Measurements from ENCODE around the gene IAH1. TPM values are rescaled to one million over a fixed set of nuclear protein-coding genes. Genes with fewer than 3 reads are reported as not detected.

IAH1 gene
- total and polyA plus RNA-seq, 10 of the 15 experiments (the other 5 are each of a cell fraction or from before 2014, with no cell fraction given): 57.4 to 125 (median 75.8) TPM

DNA sequence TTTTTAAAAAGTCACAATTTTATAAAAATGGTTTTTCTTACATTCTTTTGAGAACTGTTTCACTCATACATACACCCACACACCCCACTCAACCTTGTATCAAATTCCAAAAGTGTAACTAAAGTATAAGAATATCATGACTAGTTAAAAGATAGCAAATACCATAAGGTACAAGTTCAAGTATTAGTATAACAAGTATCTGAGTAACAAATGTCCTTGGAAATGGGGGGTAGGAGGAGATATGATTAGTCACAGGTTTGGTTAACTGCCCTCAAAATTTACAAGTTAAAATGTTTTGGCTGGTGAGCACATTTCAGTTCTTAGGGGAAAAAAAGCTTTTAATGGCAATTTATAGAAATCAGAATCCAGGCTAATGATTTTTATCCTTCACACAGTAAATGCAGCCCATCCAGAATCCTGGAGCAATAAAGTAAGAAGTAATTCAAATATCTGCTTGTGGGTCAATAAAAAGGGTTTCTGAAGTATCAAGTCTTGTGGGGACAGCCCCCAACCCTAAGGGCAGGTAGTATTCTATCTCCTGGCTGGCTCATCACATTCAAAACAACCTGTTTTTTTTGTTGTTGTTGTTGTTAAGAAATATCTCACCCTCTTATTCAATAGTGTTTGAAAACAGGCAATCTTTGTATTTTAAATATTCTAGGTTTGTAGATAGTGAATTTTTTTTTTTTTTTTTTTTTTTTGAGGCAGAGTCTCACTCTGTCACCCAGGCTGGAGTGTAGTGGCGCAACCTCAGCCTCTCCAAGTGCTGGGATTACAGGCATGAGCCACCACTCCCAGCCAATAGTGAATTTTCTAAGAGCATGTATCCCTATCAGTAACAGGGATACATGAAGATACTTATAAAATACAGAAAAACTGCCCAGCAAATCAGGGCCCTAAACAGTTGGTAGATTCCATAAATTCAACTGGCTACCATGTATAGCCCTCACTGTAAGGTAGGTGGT is 14.5 kb downstream of the IAH1 start:
- ATAC-seq (no peak), FAIRE-seq (no peak)
- in situ Hi-C loops (cut with MboI): no loop called here
- no peak for TF ChIP-seq ZNF274 (IDR thresholded peaks at IDR 0.05; ENCODE audit: insufficient read depth, insufficient read length)
- no peak for TF ChIP-seq CBX3 (IDR thresholded peaks at IDR 0.05; ENCODE audit: borderline replicate concordance, low read depth)
- TF ChIP-seq CHD2 (IDR thresholded peaks at IDR 0.05; ENCODE audit: borderline replicate concordance, low read depth, low read length): no peak
- TF ChIP-seq NFYA (IDR thresholded peaks at IDR 0.05; ENCODE audit: borderline replicate concordance, low read depth, low read length): no peak
- TF ChIP-seq SPI1 (IDR thresholded peaks at IDR 0.05; ENCODE audit: borderline replicate concordance, insufficient read depth, low read depth, low read length): no peak
- TF ChIP-seq ZNF384 (IDR thresholded peaks at IDR 0.05; ENCODE audit: borderline replicate concordance, low read depth, low read length): no peak
- TF ChIP-seq REST (IDR thresholded peaks at IDR 0.05; ENCODE audit: low read depth, low read length): no peak
- TF ChIP-seq SP1 (IDR thresholded peaks at IDR 0.05; ENCODE audit: low read depth, low read length): no peak
- TF ChIP-seq MAX (IDR thresholded peaks at IDR 0.05; ENCODE audit: low read depth, low read length): no peak
- no peak for TF ChIP-seq KDM1A (IDR thresholded peaks at IDR 0.05; ENCODE audit: borderline replicate concordance)
- TF ChIP-seq LARP7 (IDR thresholded peaks at IDR 0.05): no peak
- TF ChIP-seq POLR2AphosphoS2 (IDR thresholded peaks at IDR 0.05; ENCODE audit: low read depth, low read length): no peak
- no peak for TF ChIP-seq PBX3 (IDR thresholded peaks at IDR 0.05; ENCODE audit: insufficient replicate concordance, low read depth, low read length)
- TF ChIP-seq, protein P1, sequence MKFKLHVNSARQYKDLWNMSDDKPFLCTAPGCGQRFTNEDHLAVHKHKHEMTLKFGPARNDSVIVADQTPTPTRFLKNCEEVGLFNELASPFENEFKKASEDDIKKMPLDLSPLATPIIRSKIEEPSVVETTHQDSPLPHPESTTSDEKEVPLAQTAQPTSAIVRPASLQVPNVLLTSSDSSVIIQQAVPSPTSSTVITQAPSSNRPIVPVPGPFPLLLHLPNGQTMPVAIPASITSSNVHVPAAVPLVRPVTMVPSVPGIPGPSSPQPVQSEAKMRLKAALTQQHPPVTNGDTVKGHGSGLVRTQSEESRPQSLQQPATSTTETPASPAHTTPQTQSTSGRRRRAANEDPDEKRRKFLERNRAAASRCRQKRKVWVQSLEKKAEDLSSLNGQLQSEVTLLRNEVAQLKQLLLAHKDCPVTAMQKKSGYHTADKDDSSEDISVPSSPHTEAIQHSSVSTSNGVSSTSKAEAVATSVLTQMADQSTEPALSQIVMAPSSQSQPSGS (IDR thresholded peaks at IDR 0.05; ENCODE audit: low read length): no peak
- no peak for TF ChIP-seq ZSCAN29 (IDR thresholded peaks at IDR 0.05)
- no peak for TF ChIP-seq JUND (IDR thresholded peaks at IDR 0.05; ENCODE audit: low read depth, low read length)
- no peak for TF ChIP-seq NR2F1 (conservative IDR thresholded peaks at IDR 0.05)

More for the DNA sequence above, 14.5 kb downstream of the IAH1 start:
- H2AFZ ChIP-seq (ENCODE audit: control insufficient read depth, low read depth, low read length): no peak overlapping the region
- no peak for DNase-seq (ENCODE audit: low read depth, low spot score)
- H3K27me3 ChIP-seq (replicated peaks in 1 of 2; ENCODE audit: control insufficient read depth in 2 of 2, insufficient read depth in 2 of 2, low read length in 1 of 2): no peaks in the 10 kb centered on the region
- BruUV-seq (replicated peaks): no TSS peak
- H3K79me2 ChIP-seq (ENCODE audit: control insufficient read depth, insufficient read depth, low read length): no peaks in the 10 kb centered on the region
- H3K4me3 ChIP-seq: no peak overlapping the region
- intact Hi-C loops (cut with micrococcal nuclease; ENCODE audit: unreplicated experiment): no loop called here
- no peaks in the 10 kb centered on the region for H3K9me3 ChIP-seq (replicated peaks; ENCODE audit: control insufficient read depth, insufficient read depth, low read length)
- H4K20me1 ChIP-seq (ENCODE audit: control insufficient read depth, insufficient read depth): no peaks in the 10 kb centered on the region
- no peaks in the 10 kb centered on the region for H3K4me1 ChIP-seq (ENCODE audit: control insufficient read depth, insufficient read depth, low read length)
- ChIA-PET SMC1A (ENCODE audit: uncharacterized antibody, unreplicated experiment) (interaction anchor here (0.6 to 0.9 kb wide), 2 partner anchors 22 to 32 kb away, joined by 3 read pairs; no protein-coding TSS in a partner anchor), POLR2A (interaction anchor here (1.2 kb wide), 1 partner anchor 15 kb away, joined by 3 read pairs; no protein-coding TSS in a partner anchor), RAD21 (ENCODE audit: unreplicated experiment) (interaction anchor here (0.6 kb wide), 1 partner anchor 50 kb away, joined by 3 read pairs; no protein-coding TSS in a partner anchor), CTCF (interaction anchor here (0.9 kb wide), 1 partner anchor 9 kb away, joined by 3 read pairs; no protein-coding TSS in a partner anchor)
- H3K36me3 ChIP-seq (ENCODE audit: control insufficient read depth in 2 of 2, insufficient read depth in 2 of 2, low read length in 1 of 2): peaks cover 29 to 43% of the 10 kb centered on the region in 2 experiments
- H3K27ac ChIP-seq (ENCODE audit: control insufficient read depth, insufficient read depth): no peak overlapping the region
- H3K9ac ChIP-seq (ENCODE audit: control insufficient read depth, insufficient read depth, low read length): no peak overlapping the region
- H3K4me2 ChIP-seq (ENCODE audit: control insufficient read depth, insufficient read depth): no peak overlapping the region
- WGBS (ENCODE audit: insufficient coverage, insufficient replicate concordance, low lambda C conversion rate, missing lambda C conversion rate): 100% methylated on average over 1 of the region's 1 CpG

Measured in GM12878 (cell line).